B cell (primary cell): ENCODE data around the gene ARL16.

ENCODE experiments used
- EZH2 ChIP-seq: IDR thresholded peaks from 2 replicates; pipeline ENCODE4 v1.6.1; 2012; ENCODE audit warnings: borderline replicate concordance, low read depth, mild to moderate bottlenecking, moderate library complexity, low read length; ENCODE audit not compliant: insufficient read depth, poor library complexity, severe bottlenecking
- TF ChIP-seq, protein P1 (sequence below): fragments of 200-600 bp; IDR thresholded peaks from one replicate; pipeline ENCODE4 v1.8.0; 2022; ENCODE audit warnings: antibody characterized with exemption, mild to moderate bottlenecking

DNA sequence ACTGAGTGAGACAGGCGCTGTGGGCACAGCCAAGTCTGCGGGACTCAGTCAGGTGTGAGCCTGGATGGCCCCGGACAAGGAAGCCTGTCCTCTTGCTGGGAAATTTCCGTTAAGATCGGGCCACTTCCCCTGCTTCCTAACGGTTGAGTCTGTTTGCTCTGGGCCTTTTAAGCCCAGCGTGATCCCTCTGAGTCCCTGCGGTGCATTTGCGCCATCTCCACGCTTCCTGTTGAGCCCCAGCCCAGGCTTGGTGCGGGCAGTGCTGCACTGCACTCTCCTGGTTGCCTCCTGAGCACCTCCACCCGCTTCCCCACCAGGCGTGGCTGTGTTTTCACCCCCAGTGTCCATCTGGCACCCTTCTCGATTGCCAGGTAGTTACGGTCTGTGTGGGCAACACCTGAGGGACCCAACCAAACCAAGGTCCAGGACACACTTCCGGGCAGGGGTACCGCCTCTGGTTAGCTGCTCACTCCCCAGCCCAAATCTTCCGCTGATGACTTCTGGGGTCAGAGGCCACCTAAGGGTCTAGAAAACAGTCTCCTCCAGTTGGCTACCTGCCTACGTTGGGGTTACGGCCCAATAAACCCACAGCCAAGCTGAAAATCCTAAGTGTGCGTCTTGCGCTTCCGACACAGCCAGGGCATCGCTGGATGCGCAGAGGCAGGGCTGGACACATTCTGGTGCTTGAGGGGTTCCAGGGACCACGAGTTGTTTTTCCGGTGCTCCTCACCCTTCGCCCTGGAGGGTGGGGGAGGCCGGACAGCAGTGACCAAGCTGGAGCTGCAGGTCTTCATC, 27.1 kb upstream of the ARL16 start:
- TF ChIP-seq, protein P1, sequence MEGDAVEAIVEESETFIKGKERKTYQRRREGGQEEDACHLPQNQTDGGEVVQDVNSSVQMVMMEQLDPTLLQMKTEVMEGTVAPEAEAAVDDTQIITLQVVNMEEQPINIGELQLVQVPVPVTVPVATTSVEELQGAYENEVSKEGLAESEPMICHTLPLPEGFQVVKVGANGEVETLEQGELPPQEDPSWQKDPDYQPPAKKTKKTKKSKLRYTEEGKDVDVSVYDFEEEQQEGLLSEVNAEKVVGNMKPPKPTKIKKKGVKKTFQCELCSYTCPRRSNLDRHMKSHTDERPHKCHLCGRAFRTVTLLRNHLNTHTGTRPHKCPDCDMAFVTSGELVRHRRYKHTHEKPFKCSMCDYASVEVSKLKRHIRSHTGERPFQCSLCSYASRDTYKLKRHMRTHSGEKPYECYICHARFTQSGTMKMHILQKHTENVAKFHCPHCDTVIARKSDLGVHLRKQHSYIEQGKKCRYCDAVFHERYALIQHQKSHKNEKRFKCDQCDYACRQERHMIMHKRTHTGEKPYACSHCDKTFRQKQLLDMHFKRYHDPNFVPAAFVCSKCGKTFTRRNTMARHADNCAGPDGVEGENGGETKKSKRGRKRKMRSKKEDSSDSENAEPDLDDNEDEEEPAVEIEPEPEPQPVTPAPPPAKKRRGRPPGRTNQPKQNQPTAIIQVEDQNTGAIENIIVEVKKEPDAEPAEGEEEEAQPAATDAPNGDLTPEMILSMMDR: no peak
- no peak for TF ChIP-seq EZH2
